NCI-H526 treated with DMSO at 0.1 percent for 48 hours (cell line): ENCODE results near the gene AMER2.
A peak's percentile ranks its signal among the peaks of the same experiment; 100 is the strongest.
"Not testable (repeated sequence)": the region's sequence is repeated elsewhere in the genome, so short reads cannot be mapped to it uniquely, and the experiment has no call there.

ENCODE experiments used
- DNase-seq: peaks from one replicate; lab custom pipeline; 2025; lab: John Stamatoyannopoulos, UW

AMER2 gene

DNA sequence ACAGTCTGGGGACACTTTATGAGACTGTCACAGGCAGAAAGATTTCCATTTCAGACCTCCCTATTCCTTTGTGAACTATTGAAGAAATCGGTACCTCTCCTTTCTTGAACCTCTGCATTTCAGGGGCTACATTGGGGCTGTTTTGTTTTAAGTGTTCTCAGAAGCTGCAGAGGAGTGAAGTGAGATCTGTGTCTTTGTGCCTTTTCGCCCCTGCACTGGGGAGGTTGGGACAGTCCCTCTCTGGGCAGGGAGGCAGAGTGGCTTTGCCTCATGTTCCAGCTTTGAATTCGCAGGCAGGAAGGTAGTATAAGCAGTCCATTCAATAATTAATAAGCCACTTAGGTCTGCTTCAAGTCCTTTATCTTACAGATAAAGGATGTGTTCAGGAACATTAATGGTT lies 9.5 kb upstream of the AMER2 start:
- DNase-seq, result no peak

DNA sequence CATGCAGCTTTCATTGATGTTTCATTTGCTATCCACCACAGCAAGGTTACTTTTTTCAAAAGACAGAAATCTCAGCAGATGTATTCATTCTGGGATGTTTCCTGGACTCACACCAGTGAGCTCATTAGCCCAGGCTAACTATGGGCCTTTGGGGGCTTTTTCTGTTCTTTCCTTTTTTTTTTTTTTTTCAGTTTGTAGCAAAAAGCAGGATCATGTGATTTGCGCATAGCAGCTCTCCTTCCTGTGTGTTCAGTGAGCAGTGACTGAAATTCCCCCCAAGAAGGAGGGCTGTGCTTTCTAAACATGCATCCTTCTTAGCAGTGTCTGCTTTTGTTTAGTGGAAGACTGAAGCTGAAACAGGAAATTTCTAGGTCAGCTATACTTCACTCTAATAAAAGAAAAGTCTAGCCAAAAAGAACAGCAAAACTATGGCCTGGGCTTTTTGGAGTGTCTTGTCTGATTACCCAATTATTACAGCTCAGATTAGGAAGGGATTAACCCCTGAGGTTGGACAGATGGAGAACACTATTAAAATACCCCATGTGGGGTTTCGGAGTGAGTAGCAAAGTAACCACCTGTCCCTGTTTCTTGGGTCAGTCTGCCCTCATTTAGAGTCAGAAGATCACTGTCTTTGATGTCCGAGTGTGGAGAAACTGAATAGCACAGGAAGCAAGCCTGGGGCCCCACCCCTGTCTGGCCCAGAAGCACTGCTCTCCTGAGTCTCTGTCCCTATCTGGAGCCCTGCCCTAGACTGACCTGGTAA lies 8.9 kb upstream of the AMER2 start:
- DNase-seq, result no peak

DNA sequence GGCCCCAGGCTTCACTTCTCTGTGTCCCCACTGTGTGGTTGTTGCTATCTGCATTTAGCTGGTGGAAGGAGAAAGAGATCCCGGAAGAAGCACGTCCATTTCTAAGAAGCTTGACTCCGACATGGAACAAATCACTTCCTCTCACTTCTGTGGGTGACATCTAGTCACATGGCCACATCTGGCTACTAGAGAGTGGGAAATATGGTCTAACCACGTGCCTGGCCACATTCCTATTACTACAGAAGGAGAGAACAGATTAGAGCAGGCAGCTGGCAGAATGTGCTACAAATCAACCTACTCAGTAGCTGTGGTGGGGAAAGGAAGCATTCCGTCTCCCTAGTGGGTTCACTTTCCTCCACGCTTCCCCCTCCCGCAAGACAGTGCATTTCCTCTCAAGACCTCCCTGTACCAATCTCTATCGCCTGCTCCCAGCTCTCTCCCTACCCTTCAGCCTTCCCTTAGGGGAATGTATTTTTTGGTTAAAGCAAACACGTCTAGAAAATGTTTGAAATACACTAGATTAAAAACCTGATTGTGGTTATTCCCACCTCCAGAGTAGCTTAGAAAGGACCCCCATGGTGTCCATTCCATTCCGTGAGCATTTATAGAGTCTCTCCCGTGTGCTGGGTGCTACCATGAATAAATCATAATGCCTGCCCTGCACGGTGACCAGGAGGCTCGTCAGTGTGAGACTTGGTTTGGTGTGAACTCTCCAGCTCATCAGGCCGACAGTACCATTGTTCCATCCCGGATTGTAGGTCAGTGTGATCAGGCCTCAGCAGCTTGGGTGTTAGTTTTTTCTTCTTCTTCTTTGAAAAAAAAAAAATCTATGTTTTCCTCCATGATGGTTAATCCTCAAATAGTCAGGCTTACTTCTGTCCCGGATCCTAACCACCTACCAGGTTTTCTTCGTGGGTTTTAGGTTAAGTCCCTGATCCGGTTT lies 8.0 kb upstream of the AMER2 start:
- DNase-seq, result no peak

GRCh38 chr13:25179011-25179410 lies 6.9 kb upstream of the AMER2 start:
- DNase-seq, result no peak

DNA sequence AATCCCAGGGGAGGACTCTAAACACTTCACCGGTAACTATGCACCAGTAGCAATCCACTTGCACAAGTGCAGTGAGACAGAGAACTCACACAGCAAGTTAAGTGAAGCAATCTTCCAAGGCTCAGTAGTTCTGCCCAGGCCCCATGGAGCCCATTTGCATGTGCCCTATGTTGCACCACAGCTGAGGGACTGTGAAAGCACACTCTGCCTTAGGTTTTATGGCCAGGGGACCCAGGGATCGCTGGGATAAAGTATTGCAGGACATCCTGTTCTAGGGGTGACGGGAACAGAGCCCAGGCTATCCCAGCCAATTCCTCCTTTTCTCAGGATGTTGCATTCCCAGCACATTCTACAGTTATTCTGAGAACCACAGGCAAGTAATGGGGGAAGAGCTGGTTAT lies 6.0 kb upstream of the AMER2 start:
- no peak for DNase-seq

GRCh38 chr13:25177636-25178035 lies 5.5 kb upstream of the AMER2 start:
- DNase-seq, result no peak

DNA sequence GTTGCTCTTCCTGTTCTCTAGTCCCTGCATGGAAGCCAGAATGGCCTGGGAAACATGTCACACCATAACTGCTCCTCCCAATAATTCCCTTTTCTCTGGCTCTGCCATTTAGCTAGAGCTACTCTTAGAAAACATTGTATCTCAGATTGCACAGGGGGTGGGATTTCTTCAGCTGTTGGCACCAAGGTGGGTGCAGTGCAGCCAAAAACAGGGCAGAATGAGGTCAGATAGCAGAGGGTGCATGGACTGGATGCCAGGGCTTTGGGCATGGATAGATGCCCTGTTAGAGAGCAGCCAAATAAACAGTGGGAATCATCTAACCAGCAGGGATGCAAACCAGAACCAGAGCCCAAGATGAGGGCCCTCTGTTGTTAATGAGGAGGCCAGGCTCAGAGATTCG lies 4.9 kb upstream of the AMER2 start:
- no peak for DNase-seq

GRCh38 chr13:25175431-25175830 lies 3.3 kb upstream of the AMER2 start:
- no peak for DNase-seq

DNA sequence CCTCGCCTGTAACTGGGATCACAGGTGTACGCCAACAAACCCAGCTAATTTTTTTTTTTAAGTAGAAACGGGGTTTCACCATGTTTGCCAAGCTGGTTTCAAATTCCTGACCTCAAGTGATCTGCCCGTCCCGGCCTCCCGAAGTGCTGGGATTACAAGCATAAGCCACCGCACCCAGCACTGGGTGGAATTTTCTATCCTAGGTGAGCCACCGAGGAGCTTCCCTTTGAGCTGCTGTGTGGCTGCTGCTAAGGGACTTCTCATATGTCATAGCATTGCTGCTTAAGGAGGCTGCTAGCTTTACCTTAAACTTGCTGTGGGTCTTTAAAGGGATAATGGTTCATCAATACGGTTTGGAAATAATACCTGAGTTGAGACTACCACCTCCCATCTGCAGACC lies 2.9 kb upstream of the AMER2 start:
- DNase-seq, result no peak

GRCh38 chr13:25174304-25174703 lies 2.2 kb upstream of the AMER2 start:
- DNase-seq, result no peak

- no peak for DNase-seq
Measured at GRCh38 chr13:25172303-25172630, 179 bp upstream of the AMER2 start.

DNA sequence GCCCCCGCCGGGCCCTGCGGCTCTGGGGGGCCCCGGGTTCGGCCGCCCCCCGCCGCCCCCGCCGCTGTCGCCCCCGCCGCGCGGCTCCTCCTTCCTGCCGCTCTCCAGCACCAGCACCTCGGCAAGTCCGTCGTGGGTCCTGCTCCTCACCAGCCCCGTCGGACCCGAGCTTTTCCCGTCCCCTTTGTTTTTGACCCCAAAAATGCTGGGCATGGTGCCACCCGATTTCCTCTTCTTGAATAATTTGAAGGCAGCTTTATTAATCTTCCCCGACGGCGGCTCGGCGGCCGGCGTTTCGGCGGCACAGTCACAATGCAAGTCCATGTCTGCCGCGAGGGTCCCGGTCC lies 945 bp downstream of the AMER2 start:
- no peak for DNase-seq

GRCh38 chr13:25170554-25171111 lies 1.5 kb downstream of the AMER2 start:
- peak; percentile 52 for DNase-seq

DNA sequence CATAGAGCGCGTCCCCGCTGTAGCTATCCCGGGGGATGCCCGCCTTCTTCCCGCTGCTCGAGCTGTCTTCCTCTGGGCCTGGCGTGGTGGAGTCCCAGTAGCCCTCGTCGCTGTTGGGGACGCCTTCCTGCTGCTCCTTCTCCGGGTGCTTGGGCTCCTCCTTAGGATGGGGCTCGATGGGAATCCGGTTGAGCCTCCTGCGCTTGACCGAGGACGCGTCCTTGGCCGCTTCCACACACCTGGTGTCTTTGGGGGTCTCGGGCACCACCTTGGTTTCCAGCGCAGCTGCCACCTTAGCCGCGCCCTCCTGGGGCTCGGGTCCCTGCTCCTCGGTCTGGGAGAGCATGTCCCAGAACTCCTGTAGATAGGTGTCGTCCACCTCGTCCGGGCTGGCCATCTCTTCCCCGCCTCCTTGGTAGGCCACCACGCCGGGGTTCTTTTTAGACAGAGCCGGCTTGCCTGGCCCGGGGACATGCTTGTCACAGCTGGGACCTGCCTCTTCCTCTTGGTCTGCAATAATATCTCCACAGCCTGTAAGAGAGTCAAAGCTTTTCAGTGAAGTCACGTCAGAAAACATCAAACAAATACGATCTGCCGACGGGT lies 2.0 kb downstream of the AMER2 start:
- peak; percentile 73 for DNase-seq

GRCh38 chr13:25169356-25169755 lies 2.7 kb downstream of the AMER2 start:
- no peak for DNase-seq

DNA sequence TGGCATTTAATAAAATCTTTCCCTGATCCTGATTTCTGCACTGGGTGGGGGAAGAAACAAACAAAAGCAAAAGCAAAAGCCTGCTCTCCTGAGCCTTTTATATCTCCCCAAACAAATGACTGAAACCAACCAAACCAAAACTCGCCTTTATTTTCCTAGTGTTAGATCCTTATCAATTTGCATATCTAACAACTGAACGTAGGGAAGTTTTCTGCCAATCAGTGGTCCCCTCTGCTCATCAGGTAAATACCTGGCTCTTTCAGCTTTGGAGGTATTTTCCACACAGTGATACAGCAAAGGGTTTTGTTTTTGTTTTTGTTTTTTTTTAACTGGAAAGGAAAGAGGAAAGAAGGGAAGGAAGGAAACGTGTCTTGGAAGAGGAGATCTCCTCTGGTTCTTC lies 3.3 kb downstream of the AMER2 start:
- DNase-seq, result peak; percentile 95

- DNase-seq, result peak; percentile 80
Measured at GRCh38 chr13:25167382-25168174, 4.5 kb downstream of the AMER2 start.

GRCh38 chr13:25166306-25166705 lies 5.8 kb downstream of the AMER2 start:
- no peak for DNase-seq

GRCh38 chr13:25165663-25166062 lies 6.4 kb downstream of the AMER2 start:
- no peak for DNase-seq

DNA sequence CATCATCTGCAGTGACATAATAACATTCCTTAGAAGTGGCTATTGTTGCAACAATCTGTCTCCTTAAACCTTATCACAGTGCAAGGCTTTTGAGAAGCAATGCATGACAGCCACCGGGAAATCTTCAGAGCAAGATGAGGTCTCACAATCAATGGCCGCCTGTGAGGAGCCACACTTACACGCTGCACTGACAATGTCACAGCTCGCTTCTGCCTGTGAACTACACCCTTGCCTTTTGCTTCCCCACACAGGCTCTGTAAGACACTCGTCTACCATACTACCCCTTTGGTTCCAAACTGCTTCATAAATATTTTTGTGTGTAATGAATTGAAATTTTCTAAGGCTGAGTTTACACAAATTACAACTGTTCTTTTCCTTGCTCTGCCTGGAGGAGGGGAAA lies 6.9 kb downstream of the AMER2 start:
- DNase-seq, result not testable (repeated sequence)

- DNase-seq, result no peak
Measured at GRCh38 chr13:25157681-25158080, 14.4 kb downstream of the AMER2 start.

- DNase-seq, result peak; percentile 67
Measured at GRCh38 chr13:25153736-25154135, 18.4 kb downstream of the AMER2 start.
